Thoracic aorta (tissue), 2 donors: Measurements from ENCODE around the gene EHMT1. TPM values are rescaled to one million over a fixed set of nuclear protein-coding genes. Genes with fewer than 3 reads are reported as not detected.

Experiments
- ATAC-seq: fragments of 150-250 bp; one replicate; pipeline ENCODE4 v1.8.0; 2017; ENCODE audit warnings: low read depth; ENCODE audit not compliant: insufficient number of reproducible peaks, low FRiP score
- DNase-seq: peaks from one replicate; pipeline ENCODE4 v3.0.0-alpha.2; 2020; ENCODE audit warnings: low spot score
- H3K27ac ChIP-seq, 2 donors: fragments of 200-600 bp; sonication (generic); 1 replicate in 1 of 2; 2 replicates in 1 of 2; pipeline ENCODE4 v1.5.1; 2016; ENCODE audit warnings: mild to moderate bottlenecking in 2 of 2, moderate library complexity in 2 of 2
- H3K27me3 ChIP-seq: fragments of 200-600 bp; sonication (generic); replicated peaks from 2 replicates; pipeline ENCODE4 v1.6.0; 2016; ENCODE audit warnings: mild to moderate bottlenecking; ENCODE audit not compliant: insufficient read depth
- H3K36me3 ChIP-seq: fragments of 200-600 bp; sonication (generic); one replicate; pipeline ENCODE4 v1.5.1; 2016
- H3K4me1 ChIP-seq, 2 donors: fragments of 200-600 bp; sonication (generic); 1 replicate in 1 of 2; 2 replicates in 1 of 2; pipeline versions ENCODE4 v1.5.1 to v1.6.0; 2016; ENCODE audit warnings: low read depth in 2 of 2, mild to moderate bottlenecking in 1 of 2; ENCODE audit not compliant: control insufficient read depth in 1 of 2
- H3K4me3 ChIP-seq: fragments of 200-600 bp; sonication (generic); 2 replicates; pipeline ENCODE4 v1.5.1; 2016; ENCODE audit warnings: mild to moderate bottlenecking
- H3K9me3 ChIP-seq: fragments of 200-600 bp; sonication (generic); 2 replicates; pipeline ENCODE4 v1.5.1; 2016
- total RNA-seq, 2 donors: library from RNA; depleted of rRNA; stranded (reverse); fragments of >200 nt; gene quantifications; one replicate each; pipeline versions ENCODE4 v1.1.0 to v1.2.3, GENCODE V29; 2016
- TF ChIP-seq, protein P1 (sequence below): fragments of 200-600 bp; sonication (generic); IDR thresholded peaks from one replicate; pipeline ENCODE4 v1.5.1; 2019; ENCODE audit warnings: antibody characterized with exemption

Gene EHMT1
- total RNA-seq, 2 donors from 2014 or later, result 67.6 to 150 TPM

DNA sequence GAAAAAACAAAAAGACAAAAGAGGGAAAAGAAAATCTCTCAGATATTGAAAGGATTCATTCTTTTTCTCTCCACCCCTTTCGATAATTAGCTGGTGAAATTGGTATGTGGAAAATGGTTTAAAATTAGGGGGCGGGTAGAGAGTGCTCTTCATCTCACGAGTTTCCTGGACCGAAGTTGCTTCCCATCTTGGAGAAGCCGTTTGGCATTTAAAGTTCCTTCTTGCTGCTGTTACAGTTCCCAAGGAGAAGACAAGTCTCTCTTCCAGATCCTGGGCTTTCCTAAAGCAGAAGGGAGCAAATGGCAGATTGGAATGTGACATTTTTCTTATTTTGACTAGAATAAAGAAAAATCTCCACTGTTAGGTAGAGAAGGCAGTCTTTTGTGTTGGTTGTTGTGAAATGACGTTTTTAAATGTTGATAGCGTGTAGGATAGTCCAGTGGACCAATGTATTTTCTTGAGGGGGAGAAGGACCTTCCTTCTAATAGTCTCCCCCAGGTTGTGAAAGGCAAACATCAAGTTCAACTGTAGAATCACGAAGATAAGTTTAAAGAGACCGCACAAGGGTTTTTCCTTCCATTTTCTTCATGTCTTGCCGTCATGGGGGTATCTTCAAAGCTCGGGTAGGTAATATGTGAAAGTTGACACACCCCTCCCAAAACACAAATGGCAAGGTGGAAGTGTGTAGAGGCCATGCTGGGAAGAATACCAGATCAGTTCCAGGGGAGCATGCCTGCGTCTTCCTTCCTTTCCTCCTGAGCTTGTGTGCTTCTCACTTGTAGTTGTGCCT, 77.5 kb downstream of the EHMT1 start:
- ATAC-seq (no peak), DNase-seq (no peak)
- TF ChIP-seq, protein P1, sequence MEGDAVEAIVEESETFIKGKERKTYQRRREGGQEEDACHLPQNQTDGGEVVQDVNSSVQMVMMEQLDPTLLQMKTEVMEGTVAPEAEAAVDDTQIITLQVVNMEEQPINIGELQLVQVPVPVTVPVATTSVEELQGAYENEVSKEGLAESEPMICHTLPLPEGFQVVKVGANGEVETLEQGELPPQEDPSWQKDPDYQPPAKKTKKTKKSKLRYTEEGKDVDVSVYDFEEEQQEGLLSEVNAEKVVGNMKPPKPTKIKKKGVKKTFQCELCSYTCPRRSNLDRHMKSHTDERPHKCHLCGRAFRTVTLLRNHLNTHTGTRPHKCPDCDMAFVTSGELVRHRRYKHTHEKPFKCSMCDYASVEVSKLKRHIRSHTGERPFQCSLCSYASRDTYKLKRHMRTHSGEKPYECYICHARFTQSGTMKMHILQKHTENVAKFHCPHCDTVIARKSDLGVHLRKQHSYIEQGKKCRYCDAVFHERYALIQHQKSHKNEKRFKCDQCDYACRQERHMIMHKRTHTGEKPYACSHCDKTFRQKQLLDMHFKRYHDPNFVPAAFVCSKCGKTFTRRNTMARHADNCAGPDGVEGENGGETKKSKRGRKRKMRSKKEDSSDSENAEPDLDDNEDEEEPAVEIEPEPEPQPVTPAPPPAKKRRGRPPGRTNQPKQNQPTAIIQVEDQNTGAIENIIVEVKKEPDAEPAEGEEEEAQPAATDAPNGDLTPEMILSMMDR, result no peak
- no peaks in the 10 kb centered on the region for H3K36me3 ChIP-seq
- H3K4me3 ChIP-seq, result no peak overlapping the region
- H3K9me3 ChIP-seq, result no peaks in the 10 kb centered on the region
- no peaks in the 10 kb centered on the region for H3K27me3 ChIP-seq
- peaks cover 0 to 21% of the 10 kb centered on the region in 2 donors for H3K4me1 ChIP-seq
- no peak overlapping the region for H3K27ac ChIP-seq

GRCh38 chr9:137697193-137697592, 78.4 kb downstream of the EHMT1 start:
- Histone ChIP-seq H3K36me3 (no peaks in the 10 kb centered on the region), H3K4me3 (no peak overlapping the region), H3K27ac (no peak overlapping the region), H3K9me3 (no peaks in the 10 kb centered on the region), H3K4me1 (peaks cover 0 to 15% of the 10 kb centered on the region in 2 donors), H3K27me3 (no peaks in the 10 kb centered on the region)
- ATAC-seq (no peak), DNase-seq (no peak)
- TF ChIP-seq, protein P1, result no peak

DNA sequence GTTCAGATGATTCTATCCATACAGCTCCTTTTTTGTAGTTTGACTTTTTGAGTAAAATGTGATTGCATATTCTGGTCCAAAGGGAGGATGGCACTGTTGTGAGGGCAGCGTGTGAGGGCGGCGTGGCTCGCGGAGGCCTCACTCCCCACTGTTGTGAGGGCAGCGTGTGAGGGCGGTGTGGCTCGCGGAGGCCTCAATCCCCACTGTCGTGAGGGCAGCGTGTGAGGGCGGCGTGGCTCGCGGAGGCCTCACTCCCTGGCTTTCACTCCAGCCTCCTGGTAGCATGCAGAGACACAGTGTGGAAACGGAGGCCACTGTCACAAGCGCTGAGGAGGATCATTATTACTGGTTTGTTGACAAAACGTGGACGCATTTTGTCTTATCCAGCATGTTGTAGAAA, 79.0 kb downstream of the EHMT1 start:
- H3K9me3 ChIP-seq, result peaks cover 3% of the 10 kb centered on the region
- DNase-seq (no peak), ATAC-seq (no peak)

GRCh38 chr9:137700911-137701310, 82.1 kb downstream of the EHMT1 start:
- H3K36me3 ChIP-seq, result no peaks in the 10 kb centered on the region
- H3K9me3 ChIP-seq, result peaks cover 8% of the 10 kb centered on the region
- H3K27ac ChIP-seq, result no peak overlapping the region
- no peaks in the 10 kb centered on the region for H3K27me3 ChIP-seq
- DNase-seq, result no peak
- no peak for ATAC-seq
- TF ChIP-seq, protein P1, result no peak
- H3K4me3 ChIP-seq, result no peak overlapping the region
- H3K4me1 ChIP-seq, result peaks cover 0 to 4% of the 10 kb centered on the region in 2 donors

More for the DNA sequence above, 79.0 kb downstream of the EHMT1 start:
- Histone ChIP-seq H3K36me3 (no peaks in the 10 kb centered on the region), H3K27me3 (no peaks in the 10 kb centered on the region), H3K4me1 (peaks cover 0 to 15% of the 10 kb centered on the region in 2 donors), H3K4me3 (no peak overlapping the region), H3K27ac (no peak overlapping the region)
- TF ChIP-seq, protein P1, result no peak

- peaks cover 0 to 6% of the 10 kb centered on the region in 2 donors for H3K4me1 ChIP-seq
- DNase-seq, result no peak
- no peak for ATAC-seq
These were observed 84.0 kb downstream of the EHMT1 start for GRCh38 chr9:137702615-137703379.

More at GRCh38 chr9:137702615-137703379, 84.0 kb downstream of the EHMT1 start:
- H3K27ac ChIP-seq, result no peak overlapping the region
- no peak overlapping the region for H3K4me3 ChIP-seq
- no peaks in the 10 kb centered on the region for H3K36me3 ChIP-seq
- peaks cover 8% of the 10 kb centered on the region for H3K9me3 ChIP-seq
- no peaks in the 10 kb centered on the region for H3K27me3 ChIP-seq
- TF ChIP-seq, protein P1, result no peak
